ENCODE data around the gene ERFE.

Gene ERFE

GRCh38 chr2:238157506-238158017 lies 1.2 kb upstream of the ERFE start:
- Histone ChIP-seq H3K9me3 (ENCODE audit: control insufficient read depth in 1 of 2, low read length in 2 of 2) (no peaks in the 10 kb centered on the region), H3K27me3 (ENCODE audit: control insufficient read depth in 1 of 2, insufficient read depth in 2 of 2, low read length in 2 of 2) (peaks cover 8 to 12% of the 10 kb centered on the region in 2 donors), H3K4me3 (ENCODE audit: low read depth in 1 of 2, low read length in 2 of 2) (no peak overlapping the region), H3K4me1 (ENCODE audit: control insufficient read depth in 1 of 2, insufficient read depth in 2 of 2, low read length in 2 of 2) (peaks cover 7 to 9% of the 10 kb centered on the region in 2 donors), H3K27ac (ENCODE audit: low read depth, low read length) (no peak overlapping the region), H3K36me3 (ENCODE audit: control insufficient read depth in 1 of 2, insufficient read depth in 2 of 2, low read length in 2 of 2) (no peaks in the 10 kb centered on the region), H3K9ac (ENCODE audit: low read depth in 1 of 2, low read length in 2 of 2) (no peak overlapping the region)

DNA sequence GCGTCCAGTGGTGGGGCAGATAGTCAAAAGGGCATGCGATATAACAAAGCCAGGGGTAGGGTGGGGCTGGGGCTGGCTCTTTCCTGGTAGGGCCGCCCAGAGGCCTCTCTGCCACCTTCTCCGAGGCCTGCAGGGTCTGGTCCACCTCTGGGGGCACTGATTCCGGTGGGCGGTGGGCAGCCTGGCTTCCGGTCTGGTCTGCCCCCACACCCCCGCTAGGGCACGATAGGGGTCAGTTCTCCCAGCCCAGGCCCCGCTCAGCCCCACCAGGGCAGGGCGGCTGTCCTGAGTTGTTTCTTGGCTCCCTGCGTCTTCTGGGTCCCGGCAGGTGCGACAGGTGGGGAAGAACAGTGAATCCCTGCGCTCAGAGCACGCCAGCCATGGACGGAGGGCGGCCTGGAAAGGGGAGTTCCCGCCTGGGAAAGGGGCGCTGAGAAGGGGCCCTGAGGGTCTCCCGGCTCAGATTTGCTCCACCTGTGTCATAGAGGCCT lies 707 bp upstream of the ERFE start:
- Histone ChIP-seq H3K9me3 (ENCODE audit: control insufficient read depth in 1 of 2, low read length in 2 of 2) (no peaks in the 10 kb centered on the region), H3K9ac (ENCODE audit: low read depth in 1 of 2, low read length in 2 of 2) (no peak overlapping the region), H3K27ac (ENCODE audit: low read depth, low read length) (no peak overlapping the region), H3K36me3 (ENCODE audit: control insufficient read depth in 1 of 2, insufficient read depth in 2 of 2, low read length in 2 of 2) (no peaks in the 10 kb centered on the region), H3K4me1 (ENCODE audit: control insufficient read depth in 1 of 2, insufficient read depth in 2 of 2, low read length in 2 of 2) (peaks cover 7 to 9% of the 10 kb centered on the region in 2 donors), H3K4me3 (ENCODE audit: low read depth in 1 of 2, low read length in 2 of 2) (peak overlapping the region; percentile 16 to 22), H3K27me3 (ENCODE audit: control insufficient read depth in 1 of 2, insufficient read depth in 2 of 2, low read length in 2 of 2) (peaks cover 12 to 16% of the 10 kb centered on the region in 2 donors)

- Histone ChIP-seq H3K27ac (ENCODE audit: low read depth, low read length) (no peak overlapping the region), H3K4me3 (ENCODE audit: low read depth in 1 of 2, low read length in 2 of 2) (no peak overlapping the region), H3K36me3 (ENCODE audit: control insufficient read depth in 1 of 2, insufficient read depth in 2 of 2, low read length in 2 of 2) (no peaks in the 10 kb centered on the region), H3K9ac (ENCODE audit: low read depth in 1 of 2, low read length in 2 of 2) (no peak overlapping the region), H3K27me3 (ENCODE audit: control insufficient read depth in 1 of 2, insufficient read depth in 2 of 2, low read length in 2 of 2) (peaks cover 20% of the 10 kb centered on the region in 2 donors), H3K4me1 (ENCODE audit: control insufficient read depth in 1 of 2, insufficient read depth in 2 of 2, low read length in 2 of 2) (peaks cover 7 to 9% of the 10 kb centered on the region in 2 donors), H3K9me3 (ENCODE audit: control insufficient read depth in 1 of 2, low read length in 2 of 2) (no peaks in the 10 kb centered on the region)
These were observed 335 bp downstream of the ERFE start for GRCh38 chr2:238159071-238159539.

GRCh38 chr2:238159661-238160205 lies 963 bp downstream of the ERFE start:
- no peak overlapping the region for H3K9ac ChIP-seq (ENCODE audit: low read depth in 1 of 2, low read length in 2 of 2)
- H3K4me3 ChIP-seq (ENCODE audit: low read depth in 1 of 2, low read length in 2 of 2): no peak overlapping the region
- no peaks in the 10 kb centered on the region for H3K36me3 ChIP-seq (ENCODE audit: control insufficient read depth in 1 of 2, insufficient read depth in 2 of 2, low read length in 2 of 2)
- H3K4me1 ChIP-seq (ENCODE audit: control insufficient read depth in 1 of 2, insufficient read depth in 2 of 2, low read length in 2 of 2): peaks cover 7 to 9% of the 10 kb centered on the region in 2 donors
- H3K9me3 ChIP-seq (ENCODE audit: control insufficient read depth in 1 of 2, low read length in 2 of 2): no peaks in the 10 kb centered on the region
- H3K27me3 ChIP-seq (ENCODE audit: control insufficient read depth in 1 of 2, insufficient read depth in 2 of 2, low read length in 2 of 2): peaks cover 20% of the 10 kb centered on the region in 2 donors
- H3K27ac ChIP-seq (ENCODE audit: low read depth, low read length): no peak overlapping the region

DNA sequence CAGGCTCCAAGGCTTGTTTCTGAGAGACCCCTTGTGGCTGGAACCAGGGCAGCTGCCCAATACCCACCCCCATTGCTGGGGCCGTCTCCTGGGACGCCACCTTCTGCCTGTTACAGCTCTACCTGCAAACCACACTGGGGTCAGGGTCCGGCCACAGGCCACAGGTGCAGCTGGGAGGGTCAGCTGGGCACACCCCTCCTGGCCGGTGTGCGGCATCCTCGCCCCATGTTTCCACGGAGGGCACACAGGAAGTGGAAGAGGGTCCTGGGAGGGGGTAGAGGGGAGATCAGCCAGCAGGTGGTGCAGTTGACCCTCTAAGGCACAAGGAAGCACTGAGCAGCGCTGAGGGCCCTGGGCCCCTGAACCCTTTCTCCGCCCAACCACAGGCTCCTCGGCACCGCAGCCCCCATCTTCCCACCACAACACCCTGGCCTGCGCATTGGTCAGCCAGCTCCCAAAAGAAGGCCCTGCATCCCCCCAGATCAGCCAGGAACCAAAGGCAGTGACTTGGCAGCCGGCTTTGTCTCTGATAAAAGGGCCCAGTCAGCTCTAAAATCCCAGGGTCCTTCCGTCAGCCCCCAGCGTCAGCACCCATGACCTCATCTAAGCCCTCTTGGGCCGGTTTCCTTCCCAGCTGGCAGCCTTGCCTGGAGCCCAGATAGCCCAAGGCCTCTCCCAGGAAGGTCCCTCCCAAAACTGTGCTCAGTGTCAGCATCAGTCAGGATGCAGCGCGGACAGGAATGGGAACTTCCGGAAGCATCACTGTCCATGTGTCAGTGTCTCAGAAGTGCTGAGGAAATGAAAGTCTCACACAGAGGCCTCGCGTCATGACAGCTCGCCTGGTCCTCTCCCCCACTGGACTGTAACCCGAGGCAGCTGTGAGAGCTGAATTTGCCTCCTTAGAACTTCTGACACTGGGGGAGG lies 1.7 kb downstream of the ERFE start:
- H3K36me3 ChIP-seq (ENCODE audit: control insufficient read depth in 1 of 2, insufficient read depth in 2 of 2, low read length in 2 of 2): no peaks in the 10 kb centered on the region
- peaks cover 20% of the 10 kb centered on the region in 2 donors for H3K27me3 ChIP-seq (ENCODE audit: control insufficient read depth in 1 of 2, insufficient read depth in 2 of 2, low read length in 2 of 2)
- H3K4me3 ChIP-seq (ENCODE audit: low read depth in 1 of 2, low read length in 2 of 2): no peak overlapping the region
- H3K9me3 ChIP-seq (ENCODE audit: control insufficient read depth in 1 of 2, low read length in 2 of 2): no peaks in the 10 kb centered on the region
- no peak overlapping the region for H3K9ac ChIP-seq (ENCODE audit: low read depth in 1 of 2, low read length in 2 of 2)
- peaks cover 7 to 9% of the 10 kb centered on the region in 2 donors for H3K4me1 ChIP-seq (ENCODE audit: control insufficient read depth in 1 of 2, insufficient read depth in 2 of 2, low read length in 2 of 2)
- no peak overlapping the region for H3K27ac ChIP-seq (ENCODE audit: low read depth, low read length)

DNA sequence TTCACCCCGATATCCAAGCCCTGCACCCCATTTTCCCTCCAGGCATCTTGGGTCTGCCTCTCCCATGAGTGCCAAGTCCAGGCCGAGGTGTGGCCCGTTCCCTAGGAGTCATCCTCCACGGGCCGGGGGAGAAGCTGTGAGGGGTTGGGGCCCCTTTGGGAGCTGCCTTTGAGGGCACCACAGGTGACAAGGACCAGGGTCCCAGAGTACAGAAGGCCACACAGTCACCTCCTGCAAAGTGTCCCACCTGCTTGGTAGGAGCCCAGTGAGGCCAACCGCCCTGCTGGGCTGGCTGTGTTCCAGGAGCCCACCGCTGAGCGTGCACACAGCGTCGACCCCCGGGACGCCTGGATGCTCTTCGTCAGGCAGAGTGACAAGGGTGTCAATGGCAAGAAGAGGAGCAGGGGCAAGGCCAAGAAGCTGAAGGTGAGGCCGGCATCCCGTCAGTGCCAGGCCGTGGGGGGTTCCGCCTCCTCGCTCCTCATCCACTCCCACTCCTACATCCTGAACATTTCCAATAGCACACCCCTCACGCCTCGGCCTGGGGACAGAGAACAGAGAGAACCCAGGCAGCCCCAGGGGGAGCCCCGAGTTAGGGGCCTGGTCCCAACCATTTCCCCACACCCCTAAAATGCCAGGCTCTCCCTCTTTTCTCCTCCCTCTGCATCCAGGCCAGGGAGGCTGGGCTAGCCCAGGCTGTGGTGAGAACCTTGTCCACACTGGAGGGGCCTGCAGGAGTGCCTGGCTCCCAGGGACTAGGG lies 2.7 kb downstream of the ERFE start:
- no peak overlapping the region for H3K27ac ChIP-seq (ENCODE audit: low read depth, low read length)
- H3K4me3 ChIP-seq (ENCODE audit: low read depth in 1 of 2, low read length in 2 of 2): no peak overlapping the region
- H3K27me3 ChIP-seq (ENCODE audit: control insufficient read depth in 1 of 2, insufficient read depth in 2 of 2, low read length in 2 of 2): peaks cover 20% of the 10 kb centered on the region in 2 donors
- H3K9me3 ChIP-seq (ENCODE audit: control insufficient read depth in 1 of 2, low read length in 2 of 2): no peaks in the 10 kb centered on the region
- H3K4me1 ChIP-seq (ENCODE audit: control insufficient read depth in 1 of 2, insufficient read depth in 2 of 2, low read length in 2 of 2): peaks cover 7 to 9% of the 10 kb centered on the region in 2 donors
- no peak overlapping the region for H3K9ac ChIP-seq (ENCODE audit: low read depth in 1 of 2, low read length in 2 of 2)
- H3K36me3 ChIP-seq (ENCODE audit: control insufficient read depth in 1 of 2, insufficient read depth in 2 of 2, low read length in 2 of 2): peaks cover 0 to 4% of the 10 kb centered on the region in 2 donors

DNA sequence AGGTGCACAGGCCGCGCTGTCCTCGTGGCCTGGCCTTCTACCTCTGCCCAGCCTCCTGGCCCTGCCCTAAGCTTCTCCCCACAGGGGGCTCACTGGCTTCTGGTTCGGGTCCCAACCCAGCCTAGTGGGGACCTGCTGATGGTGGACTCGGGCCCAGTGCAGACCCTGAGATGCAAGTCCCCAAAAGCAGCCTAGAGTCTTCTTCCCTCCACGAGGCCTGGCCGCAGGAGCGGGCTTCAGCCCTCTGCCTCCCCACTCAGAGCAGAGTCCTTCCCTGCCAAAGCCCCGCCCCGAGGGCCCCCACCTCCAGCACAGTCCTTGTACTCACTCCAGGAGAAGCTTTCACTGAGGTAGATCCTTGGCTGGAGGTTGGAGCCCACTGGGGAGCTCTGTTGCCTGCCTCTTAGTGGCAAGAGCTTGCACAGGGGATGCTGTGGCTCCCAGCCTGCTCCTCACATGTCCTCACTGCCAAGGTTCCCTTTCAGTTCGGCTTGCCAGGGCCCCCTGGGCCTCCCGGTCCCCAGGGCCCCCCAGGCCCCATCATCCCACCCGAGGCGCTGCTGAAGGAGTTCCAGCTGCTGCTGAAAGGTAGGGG lies 3.6 kb downstream of the ERFE start:
- Histone ChIP-seq H3K27me3 (ENCODE audit: control insufficient read depth in 1 of 2, insufficient read depth in 2 of 2, low read length in 2 of 2) (peaks cover 20% of the 10 kb centered on the region in 2 donors), H3K27ac (ENCODE audit: low read depth, low read length) (no peak overlapping the region), H3K9me3 (ENCODE audit: control insufficient read depth in 1 of 2, low read length in 2 of 2) (no peaks in the 10 kb centered on the region), H3K4me3 (ENCODE audit: low read depth in 1 of 2, low read length in 2 of 2) (no peak overlapping the region), H3K4me1 (ENCODE audit: control insufficient read depth in 1 of 2, insufficient read depth in 2 of 2, low read length in 2 of 2) (peaks cover 7 to 9% of the 10 kb centered on the region in 2 donors), H3K36me3 (ENCODE audit: control insufficient read depth in 1 of 2, insufficient read depth in 2 of 2, low read length in 2 of 2) (peaks cover 0 to 4% of the 10 kb centered on the region in 2 donors), H3K9ac (ENCODE audit: low read depth in 1 of 2, low read length in 2 of 2) (no peak overlapping the region)

GRCh38 chr2:238162846-238163441 lies 4.2 kb downstream of the ERFE start:
- Histone ChIP-seq H3K9me3 (ENCODE audit: control insufficient read depth in 1 of 2, low read length in 2 of 2) (no peaks in the 10 kb centered on the region), H3K4me3 (ENCODE audit: low read depth in 1 of 2, low read length in 2 of 2) (no peak overlapping the region), H3K36me3 (ENCODE audit: control insufficient read depth in 1 of 2, insufficient read depth in 2 of 2, low read length in 2 of 2) (peaks cover under 1 to 4% of the 10 kb centered on the region in 2 donors), H3K27me3 (ENCODE audit: control insufficient read depth in 1 of 2, insufficient read depth in 2 of 2, low read length in 2 of 2) (peaks cover 20% of the 10 kb centered on the region in 2 donors), H3K9ac (ENCODE audit: low read depth in 1 of 2, low read length in 2 of 2) (no peak overlapping the region), H3K4me1 (ENCODE audit: control insufficient read depth in 1 of 2, insufficient read depth in 2 of 2, low read length in 2 of 2) (peaks cover 5 to 9% of the 10 kb centered on the region in 2 donors), H3K27ac (ENCODE audit: low read depth, low read length) (no peak overlapping the region)

DNA sequence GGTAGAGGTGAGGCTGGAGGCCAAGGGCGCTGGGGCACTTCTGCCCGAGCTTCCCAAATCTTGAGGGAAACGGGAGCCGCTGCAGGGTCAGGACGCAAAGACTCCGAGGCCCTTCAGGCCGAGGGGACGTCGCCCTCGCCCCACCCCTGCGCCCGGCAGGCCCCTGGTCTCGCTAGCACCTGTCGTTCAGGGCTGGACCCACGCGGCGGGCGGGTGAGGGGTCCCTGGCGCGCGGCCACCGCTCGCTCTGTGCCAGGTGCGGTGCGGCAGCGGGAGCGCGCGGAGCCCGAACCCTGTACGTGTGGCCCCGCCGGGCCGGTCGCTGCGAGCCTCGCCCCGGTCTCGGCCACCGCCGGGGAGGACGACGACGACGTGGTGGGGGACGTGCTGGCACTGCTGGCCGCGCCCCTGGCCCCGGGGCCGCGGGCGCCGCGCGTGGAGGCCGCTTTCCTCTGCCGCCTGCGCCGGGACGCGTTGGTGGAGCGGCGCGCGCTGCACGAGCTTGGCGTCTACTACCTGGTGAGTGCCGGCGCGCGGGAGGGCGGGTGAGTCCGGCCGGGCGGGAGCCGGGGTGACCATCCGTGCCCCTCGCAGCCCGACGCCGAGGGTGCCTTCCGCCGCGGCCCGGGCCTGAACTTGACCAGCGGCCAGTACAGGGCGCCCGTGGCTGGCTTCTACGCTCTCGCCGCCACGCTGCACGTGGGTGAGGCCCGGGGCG lies 4.9 kb downstream of the ERFE start:
- no peak overlapping the region for H3K9ac ChIP-seq (ENCODE audit: low read depth in 1 of 2, low read length in 2 of 2)
- peaks cover 4 to 7% of the 10 kb centered on the region in 2 donors for H3K36me3 ChIP-seq (ENCODE audit: control insufficient read depth in 1 of 2, insufficient read depth in 2 of 2, low read length in 2 of 2)
- H3K27me3 ChIP-seq (ENCODE audit: control insufficient read depth in 1 of 2, insufficient read depth in 2 of 2, low read length in 2 of 2): peaks cover 20% of the 10 kb centered on the region in 2 donors
- H3K4me1 ChIP-seq (ENCODE audit: control insufficient read depth in 1 of 2, insufficient read depth in 2 of 2, low read length in 2 of 2): peaks cover 0 to 3% of the 10 kb centered on the region in 2 donors
- H3K27ac ChIP-seq (ENCODE audit: low read depth, low read length): no peak overlapping the region
- no peaks in the 10 kb centered on the region for H3K9me3 ChIP-seq (ENCODE audit: control insufficient read depth in 1 of 2, low read length in 2 of 2)
- H3K4me3 ChIP-seq (ENCODE audit: low read depth in 1 of 2, low read length in 2 of 2): no peak overlapping the region
